GM21529 (cell line): ENCODE data around the gene SLC23A2.

ENCODE experiments used
- ATAC-seq: cut with Tn5 transposase; IDR thresholded peaks from one replicate; pipeline ENCODE4 v1.9.1; 2021; ENCODE audit not compliant: unreplicated experiment

The SLC23A2 gene

GRCh38 chr20:4820806-4821518, 180.3 kb downstream of the SLC23A2 start:
- ATAC-seq, result no peak

GRCh38 chr20:4819901-4820300, 181.4 kb downstream of the SLC23A2 start:
- ATAC-seq, result no peak

DNA sequence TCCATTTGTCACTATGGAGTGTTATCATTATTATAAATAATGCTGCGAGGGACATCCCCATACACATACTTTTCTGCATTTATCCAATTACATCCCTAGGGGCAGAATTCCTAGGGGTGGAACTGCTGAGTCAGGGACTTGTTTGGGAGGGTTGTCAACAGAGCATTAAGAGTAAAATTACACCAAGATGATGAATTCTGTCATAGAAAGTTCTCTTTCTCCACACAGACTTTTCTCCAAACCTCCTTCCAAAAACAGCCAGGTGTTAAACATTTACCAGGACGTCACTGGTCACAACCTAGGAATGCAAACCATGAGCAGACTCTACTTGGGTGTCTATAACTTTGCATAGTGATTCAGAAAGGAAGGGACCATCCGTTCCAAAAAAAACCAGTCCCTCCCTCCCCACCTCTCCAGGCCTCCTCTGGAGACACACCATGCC, 184.1 kb downstream of the SLC23A2 start:
- ATAC-seq, result no peak

DNA sequence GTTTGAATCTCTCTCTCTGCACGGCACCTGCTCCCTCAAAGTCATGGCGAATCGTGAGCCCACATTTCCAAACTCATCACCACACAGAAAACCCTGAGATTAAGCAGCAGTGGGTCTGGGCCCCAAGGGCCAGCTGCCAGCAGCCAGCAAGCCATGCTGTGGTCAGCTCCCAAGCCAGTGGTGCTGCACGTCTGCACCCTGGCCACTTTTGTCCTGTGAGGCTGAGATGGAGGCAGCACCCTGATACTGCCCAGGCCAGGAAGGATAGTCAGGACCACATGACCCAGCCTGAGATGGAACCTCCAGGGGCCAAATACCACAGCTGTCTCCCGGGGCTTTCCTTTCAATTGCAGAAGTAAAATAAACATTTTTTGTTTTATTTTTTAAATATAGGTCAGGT, 185.7 kb downstream of the SLC23A2 start:
- no peak for ATAC-seq

DNA sequence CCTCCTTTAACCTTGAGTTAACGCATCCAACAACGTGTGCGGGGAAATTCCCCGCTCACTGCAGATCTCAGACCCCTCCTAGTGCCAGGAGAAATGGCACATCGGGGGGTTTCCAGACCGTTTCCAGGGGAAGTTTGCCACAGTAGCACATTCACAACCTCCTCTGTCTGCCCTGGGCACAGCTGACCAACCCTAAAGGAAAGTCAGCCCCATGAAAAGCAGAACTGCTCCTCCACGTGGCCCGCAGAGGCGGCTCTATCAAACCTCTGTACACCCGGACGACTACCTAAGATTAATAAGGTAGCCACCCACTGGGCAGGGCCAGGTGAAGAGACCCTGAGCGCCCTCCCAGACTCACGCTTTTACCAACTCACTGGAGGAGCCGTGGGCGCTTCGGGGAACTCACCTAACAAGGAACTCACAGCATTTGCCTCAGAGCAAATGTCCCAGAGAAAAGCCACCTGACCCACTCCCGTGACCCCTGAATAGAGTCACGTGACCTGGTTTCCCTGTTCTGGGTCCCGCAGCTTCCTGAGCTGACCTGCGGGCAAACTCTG, 186.5 kb downstream of the SLC23A2 start:
- ATAC-seq, result peak; percentile 48

DNA sequence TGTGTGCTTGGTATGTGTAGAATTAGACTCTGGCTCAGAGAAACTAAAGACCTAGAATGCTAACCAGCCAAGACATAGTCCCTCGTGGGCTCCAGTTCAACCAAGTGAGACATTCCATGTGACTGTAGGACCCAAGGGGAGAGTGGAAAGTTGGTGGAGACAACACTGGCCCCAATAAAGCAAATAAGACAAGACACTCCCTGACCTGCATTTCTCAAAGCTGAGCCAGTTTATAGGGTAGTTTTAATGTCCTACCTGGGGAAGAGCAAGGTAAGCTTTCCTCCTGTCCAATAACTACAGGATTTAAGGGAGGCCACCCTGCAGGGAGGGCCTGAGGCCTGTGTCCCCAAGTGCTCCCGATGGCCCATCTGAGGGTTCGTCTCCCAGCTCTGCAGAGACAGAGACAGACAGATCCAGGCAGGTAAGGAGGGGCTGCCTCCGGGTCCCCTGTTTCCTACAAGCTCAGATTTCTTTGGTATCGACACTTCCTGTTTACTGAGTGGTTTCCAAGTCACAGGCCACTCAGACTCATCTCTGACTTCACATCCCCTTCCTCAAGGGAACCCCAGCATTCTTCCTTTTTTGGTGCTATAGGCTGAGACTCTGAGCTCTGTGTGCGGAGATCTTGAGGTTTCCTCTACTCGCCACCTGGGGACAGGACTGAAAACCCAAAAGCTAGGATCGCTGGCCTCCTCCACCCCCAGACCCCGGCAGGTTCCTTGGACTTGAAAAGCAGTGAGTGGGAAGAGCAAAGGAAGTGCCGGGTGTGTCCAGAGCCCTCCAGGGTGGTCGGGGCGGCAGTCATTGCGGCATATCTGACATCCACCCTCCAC, 187.2 kb downstream of the SLC23A2 start:
- peak; percentile 41 for ATAC-seq

DNA sequence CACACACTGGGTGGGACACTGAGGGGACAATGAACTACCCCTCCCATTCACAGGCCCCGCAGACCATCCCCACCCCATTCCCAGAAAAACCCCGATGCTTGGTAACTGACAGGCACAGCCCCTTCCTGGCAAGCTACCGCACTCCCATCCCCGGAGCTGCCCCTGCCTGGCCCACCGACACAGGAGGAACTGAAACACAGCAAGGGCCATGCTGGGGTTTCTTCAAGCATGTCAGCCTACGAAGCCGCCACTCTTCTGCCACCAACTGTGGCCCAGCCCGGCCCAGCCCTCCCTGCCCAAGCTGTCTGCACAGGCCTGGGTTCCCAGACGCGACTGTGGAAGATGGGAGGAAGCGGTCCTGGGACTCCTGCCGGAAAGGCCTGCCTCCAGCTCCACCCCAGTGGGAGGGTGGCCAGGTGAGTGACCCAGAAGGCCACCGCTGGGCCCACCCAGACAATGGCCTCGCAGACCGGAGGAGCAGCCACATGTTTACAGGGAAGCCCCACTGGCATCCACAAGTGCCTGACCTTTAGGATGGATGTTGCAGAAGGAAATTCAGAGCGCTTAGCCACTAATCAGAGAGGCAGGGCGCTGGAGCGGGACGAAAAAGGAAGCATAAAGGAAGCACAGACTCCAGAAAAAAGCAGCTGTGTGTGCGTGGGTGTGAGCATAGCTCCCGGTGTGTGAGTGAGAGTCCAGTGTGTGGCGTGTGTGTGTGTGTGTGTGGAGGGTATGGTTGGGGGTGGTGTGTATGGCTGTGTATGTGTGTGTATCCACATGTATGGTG, 188.0 kb downstream of the SLC23A2 start:
- peak; percentile 34 for ATAC-seq

- ATAC-seq, result peak; percentile 8
These were observed 188.7 kb downstream of the SLC23A2 start for GRCh38 chr20:4812641-4813075.

GRCh38 chr20:4812216-4812615, 189.1 kb downstream of the SLC23A2 start:
- no peak for ATAC-seq

GRCh38 chr20:4811661-4812181, 189.6 kb downstream of the SLC23A2 start:
- ATAC-seq, result no peak

DNA sequence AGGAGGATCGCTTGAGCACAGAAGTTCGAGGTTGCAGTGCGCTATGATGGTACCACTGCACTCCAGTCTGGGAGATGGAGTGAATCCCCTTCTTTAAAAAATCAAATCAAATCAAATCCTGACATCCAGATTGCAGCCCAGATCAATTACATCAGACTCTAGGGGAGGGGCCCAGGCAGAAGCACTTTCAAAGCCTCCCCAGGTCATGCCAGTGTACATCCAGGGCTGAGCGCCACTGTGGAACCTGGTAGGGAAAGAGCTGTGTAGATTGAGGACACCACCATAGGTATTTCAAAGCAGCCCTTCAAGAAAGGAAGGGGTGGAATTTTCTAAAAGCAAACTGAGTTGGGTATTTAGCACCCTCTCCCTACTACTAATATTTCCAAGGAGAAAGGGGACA, 190.1 kb downstream of the SLC23A2 start:
- ATAC-seq, result no peak

DNA sequence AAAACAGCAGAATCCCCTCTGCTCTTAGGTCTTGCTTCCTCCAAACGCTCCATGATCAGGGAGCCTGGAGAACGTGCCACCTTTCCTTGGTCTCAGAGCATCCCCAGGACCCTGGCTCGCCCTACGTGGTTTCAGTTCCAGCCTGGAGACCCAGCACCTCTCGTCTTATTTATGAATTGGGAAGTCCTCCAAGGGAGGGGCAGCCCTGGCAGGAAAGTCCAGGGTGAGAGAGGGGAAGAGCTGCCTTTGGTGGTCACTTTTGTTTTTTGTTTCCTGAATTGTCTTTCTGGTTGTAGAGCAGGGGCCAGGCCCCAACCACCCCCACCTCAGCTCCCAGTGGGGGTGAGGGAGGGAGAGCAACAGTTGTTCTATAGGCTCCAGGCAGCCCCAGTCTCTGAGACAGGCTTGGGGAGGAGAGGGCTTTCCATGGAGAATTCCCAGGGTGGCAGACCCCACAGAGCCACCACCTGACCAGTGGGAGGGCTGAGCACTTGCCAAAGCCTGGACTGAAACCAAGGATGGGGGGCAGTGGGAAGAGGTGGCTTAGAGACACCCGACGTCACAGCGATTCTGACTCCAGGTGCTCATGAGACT, 190.8 kb downstream of the SLC23A2 start:
- no peak for ATAC-seq

- no peak for ATAC-seq
These were observed 191.6 kb downstream of the SLC23A2 start for GRCh38 chr20:4809707-4810106.

DNA sequence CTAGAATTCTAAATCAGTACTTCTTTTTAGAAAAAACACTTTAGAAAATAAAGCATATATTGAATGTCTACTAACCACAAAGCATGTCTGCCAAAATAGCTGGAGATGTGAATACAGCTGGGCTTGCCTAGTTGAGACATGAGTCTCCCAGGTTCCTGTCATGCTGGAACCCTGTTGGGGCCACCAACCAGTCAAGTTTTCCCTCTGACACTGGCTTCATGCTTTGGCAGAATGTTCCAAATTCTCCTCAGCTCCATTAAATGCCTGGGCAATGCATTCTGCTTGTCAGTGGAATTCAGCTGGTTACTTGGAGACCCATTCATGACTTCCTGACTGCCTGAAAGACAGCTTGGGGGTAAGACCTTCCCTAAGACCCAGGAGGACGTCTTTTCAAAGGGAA, 192.4 kb downstream of the SLC23A2 start:
- ATAC-seq, result no peak

DNA sequence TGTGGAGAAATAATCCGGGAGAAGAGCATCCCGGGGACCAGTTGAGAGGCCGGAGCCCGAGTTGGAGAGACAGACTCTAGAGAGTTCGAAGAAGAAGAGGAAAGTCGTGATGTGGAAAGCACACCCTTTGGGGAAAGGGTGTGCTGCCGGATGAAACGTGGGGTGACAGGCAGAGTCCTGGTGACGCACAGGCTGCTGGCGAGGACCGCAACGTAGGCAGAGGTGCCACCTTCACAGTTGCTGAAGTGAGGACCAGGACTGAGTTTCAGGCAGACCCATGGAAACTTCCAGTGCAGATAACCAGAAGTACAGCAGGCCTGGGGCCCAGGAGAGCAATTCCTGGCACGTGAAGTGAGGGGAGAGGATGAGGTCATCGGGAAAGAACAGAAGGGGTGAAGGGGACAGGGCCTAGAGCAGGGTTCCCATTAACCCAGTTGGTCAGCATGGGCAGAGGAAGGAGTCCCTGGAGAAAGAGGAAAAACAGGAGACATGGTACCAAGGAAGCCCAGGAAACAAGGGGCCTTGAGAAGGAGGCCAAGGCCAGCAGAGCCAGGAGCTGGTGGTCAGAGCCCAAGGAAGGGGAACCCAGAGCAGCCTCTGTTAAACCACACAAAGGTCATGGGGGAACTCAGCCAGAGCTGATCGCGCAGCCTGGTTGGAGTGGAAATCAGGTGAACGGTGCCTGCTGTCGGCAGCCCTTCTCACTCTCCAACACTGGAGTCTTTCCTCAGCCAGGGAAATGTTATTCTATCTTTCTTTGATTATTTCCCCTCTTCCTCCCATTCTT, 195.5 kb downstream of the SLC23A2 start:
- ATAC-seq, result no peak

- no peak for ATAC-seq
These were observed 198.8 kb downstream of the SLC23A2 start for GRCh38 chr20:4802527-4802926.
